ENCODE data around the gene RREB1. TPM values are rescaled to one million over a fixed set of nuclear protein-coding genes. Genes with fewer than 3 reads are reported as not detected.

The RREB1 gene, protein sequence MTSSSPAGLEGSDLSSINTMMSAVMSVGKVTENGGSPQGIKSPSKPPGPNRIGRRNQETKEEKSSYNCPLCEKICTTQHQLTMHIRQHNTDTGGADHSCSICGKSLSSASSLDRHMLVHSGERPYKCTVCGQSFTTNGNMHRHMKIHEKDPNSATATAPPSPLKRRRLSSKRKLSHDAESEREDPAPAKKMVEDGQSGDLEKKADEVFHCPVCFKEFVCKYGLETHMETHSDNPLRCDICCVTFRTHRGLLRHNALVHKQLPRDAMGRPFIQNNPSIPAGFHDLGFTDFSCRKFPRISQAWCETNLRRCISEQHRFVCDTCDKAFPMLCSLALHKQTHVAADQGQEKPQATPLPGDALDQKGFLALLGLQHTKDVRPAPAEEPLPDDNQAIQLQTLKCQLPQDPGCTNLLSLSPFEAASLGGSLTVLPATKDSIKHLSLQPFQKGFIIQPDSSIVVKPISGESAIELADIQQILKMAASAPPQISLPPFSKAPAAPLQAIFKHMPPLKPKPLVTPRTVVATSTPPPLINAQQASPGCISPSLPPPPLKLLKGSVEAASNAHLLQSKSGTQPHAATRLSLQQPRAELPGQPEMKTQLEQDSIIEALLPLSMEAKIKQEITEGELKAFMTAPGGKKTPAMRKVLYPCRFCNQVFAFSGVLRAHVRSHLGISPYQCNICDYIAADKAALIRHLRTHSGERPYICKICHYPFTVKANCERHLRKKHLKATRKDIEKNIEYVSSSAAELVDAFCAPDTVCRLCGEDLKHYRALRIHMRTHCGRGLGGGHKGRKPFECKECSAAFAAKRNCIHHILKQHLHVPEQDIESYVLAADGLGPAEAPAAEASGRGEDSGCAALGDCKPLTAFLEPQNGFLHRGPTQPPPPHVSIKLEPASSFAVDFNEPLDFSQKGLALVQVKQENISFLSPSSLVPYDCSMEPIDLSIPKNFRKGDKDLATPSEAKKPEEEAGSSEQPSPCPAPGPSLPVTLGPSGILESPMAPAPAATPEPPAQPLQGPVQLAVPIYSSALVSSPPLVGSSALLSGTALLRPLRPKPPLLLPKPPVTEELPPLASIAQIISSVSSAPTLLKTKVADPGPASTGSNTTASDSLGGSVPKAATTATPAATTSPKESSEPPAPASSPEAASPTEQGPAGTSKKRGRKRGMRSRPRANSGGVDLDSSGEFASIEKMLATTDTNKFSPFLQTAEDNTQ (N-terminal part only)
- total RNA-seq (2022; extraction: Qiagen RNA extraction): 8.5 to 11.0 TPM (median 10.5 TPM) in 5 replicates

GRCh38 chr6:7107578-7108195, at the start of gene RREB1:
Gene RREB1, plus strand, starts transcription at chr6:7107961. Its CDS starts 73,951 bp downstream, at chr6:7181912.

Other genes starting within 250 kb of the RREB1 start
- 62.0 to 76.4 TPM (median 70.2 TPM) in 5 replicates for gene SSR1, start 205.2 kb downstream of the RREB1 start, total RNA-seq (2022; extraction: Qiagen RNA extraction)